GM19193 (cell line): ENCODE measurements around the gene MAD1L1.

Experiments used
- POLR2A ChIP-seq: IDR thresholded peaks from 4 replicates; pipeline ENCODE4 v1.6.1; 2011; ENCODE audit not compliant: insufficient read depth, insufficient read length; ENCODE audit errors: extremely low read depth

The MAD1L1 gene

DNA sequence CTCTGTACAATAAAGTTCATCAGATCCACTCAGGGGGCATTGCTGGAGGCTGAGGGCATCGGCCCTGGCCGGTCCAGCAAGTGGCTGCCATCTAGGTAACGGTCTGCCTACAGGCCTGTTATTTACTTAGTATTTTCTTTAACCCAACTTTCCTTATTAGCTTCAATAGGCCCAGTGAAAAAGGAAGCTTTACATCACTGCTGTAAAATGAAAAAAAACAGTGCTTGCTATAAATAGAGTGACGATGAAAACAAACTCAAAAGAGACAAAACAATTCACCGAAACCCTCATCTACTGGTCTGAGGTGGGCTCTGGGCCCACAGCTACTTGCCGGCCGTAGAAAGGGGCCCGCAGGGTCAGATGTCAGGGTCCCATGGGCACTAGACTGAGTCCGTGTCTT, 370.2 kb downstream of the MAD1L1 start:
- TF ChIP-seq POLR2A, result no peak

- no peak for TF ChIP-seq POLR2A
Observed at GRCh38 chr7:1861799-1862458, 370.8 kb downstream of the MAD1L1 start.

DNA sequence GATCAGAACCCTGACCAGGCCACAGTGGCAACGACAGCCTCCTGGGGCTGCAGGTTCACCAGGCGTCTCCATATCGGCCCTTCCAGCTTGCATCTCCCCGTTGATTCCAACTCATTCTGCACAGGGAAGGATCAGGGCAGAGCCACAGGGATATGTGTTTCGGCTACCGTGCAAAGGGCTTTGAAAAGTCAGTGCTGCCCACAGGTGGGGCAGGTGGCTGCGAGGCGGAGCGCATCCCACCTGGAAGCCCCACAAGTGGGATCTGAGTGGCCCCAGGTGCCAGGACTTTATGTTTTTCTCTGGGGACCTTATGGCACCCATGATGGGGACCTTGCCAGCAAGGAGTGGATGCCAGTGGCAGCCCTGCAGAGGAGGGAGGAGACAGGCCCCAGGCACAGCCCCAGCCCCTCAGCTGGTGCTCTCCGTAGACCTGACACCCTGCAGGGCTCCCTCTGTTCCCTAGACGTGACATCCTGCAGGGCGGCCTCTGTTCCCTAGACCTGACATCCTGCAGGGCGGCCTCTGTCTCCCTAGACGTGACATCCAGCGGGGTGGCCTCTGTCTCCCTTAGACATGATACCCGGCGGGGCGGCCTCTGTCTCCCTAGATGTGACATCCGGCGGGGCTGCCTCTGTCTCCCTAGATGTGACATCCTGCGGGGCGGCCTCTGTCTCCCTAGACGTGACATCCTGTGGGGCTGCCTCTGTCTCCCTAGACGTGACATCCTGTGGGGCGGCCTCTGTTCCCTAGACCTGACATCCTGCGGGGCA, 373.3 kb downstream of the MAD1L1 start:
- no peak for TF ChIP-seq POLR2A

DNA sequence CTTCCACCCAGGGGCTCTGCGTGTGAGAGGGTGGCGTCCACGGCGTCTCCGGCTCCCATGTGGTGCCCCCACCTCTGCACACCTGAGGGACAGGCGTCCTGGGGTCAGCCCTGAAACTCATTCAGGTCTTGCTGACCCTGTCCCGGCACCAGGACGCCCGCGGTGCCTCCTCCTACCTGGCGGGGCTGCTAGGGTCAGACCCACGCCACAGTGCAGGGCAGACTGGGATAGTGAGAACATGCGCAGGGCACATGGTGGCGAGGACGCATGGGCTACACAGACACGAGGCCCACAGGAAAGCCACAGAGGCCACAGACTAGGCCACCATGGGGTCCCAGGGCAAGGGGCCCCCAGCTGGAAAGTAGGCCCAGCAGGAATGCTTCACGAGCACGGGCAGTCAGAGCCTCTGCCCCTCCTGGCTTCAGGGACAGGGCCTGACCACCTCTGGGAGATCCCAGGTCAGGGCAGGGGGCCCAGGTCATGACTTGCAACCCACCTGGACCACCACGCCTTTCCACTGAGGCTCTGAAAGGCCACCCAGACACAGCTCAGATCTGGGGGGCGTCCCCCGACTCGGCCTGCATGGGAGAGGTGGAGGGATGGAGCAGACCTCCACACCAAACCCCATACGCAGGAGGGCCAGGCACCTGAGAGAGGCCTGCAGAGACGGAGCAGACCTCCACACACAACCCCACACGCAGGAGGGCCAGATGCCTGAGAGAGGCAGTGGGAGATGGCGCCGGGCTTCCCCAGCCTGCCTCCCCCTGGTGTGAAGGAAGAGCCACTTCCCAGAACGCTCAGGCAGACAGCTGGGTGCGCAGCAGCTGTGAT, 374.1 kb downstream of the MAD1L1 start:
- no peak for TF ChIP-seq POLR2A

DNA sequence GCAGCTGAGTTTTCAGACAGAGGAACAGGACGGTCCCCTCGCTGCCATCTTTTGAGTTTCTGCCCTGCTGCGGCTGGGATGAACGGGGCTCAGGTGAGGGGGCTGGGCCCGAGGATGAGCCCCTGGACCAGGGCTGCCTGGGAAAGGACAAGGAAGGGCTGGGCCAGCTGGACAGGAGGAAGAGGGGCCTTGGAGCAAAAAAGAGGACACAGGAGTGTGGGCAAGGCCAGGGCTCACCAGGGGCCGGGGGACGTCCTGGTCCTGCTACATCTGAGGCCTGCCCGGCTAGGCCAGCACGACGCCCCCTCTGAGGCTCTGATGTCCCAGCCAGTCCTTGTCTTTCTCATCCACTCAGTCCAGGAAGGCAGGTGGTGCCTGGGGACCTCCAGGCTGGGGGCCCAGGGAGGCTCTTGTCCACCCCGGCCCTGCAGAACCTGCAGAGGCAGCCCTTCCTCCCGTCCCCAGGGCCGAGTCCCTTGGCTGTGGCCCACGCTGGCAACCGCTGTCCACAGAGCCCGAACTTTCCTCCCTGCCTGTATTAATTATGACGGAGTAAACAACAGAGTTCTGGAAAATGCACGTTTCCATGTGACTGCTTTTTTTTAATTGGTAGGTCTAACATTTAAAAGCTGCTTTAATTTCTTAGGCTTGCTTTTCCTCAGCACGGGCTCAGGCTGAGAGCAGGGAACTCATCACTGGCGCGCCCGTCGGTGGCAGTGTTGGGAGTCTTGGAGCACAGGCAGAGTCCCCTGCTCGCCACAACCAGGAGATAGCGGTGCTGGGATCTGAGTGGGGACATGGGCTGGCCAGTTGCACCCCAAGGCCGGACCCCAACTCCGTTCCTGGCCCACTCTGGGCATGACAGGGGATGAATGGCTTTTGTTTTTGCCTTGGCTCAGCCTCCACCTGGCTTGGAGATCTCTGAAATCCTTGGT, 375.0 kb downstream of the MAD1L1 start:
- TF ChIP-seq POLR2A, result no peak

- no peak for TF ChIP-seq POLR2A
Observed at GRCh38 chr7:1856888-1857441, 375.8 kb downstream of the MAD1L1 start.

DNA sequence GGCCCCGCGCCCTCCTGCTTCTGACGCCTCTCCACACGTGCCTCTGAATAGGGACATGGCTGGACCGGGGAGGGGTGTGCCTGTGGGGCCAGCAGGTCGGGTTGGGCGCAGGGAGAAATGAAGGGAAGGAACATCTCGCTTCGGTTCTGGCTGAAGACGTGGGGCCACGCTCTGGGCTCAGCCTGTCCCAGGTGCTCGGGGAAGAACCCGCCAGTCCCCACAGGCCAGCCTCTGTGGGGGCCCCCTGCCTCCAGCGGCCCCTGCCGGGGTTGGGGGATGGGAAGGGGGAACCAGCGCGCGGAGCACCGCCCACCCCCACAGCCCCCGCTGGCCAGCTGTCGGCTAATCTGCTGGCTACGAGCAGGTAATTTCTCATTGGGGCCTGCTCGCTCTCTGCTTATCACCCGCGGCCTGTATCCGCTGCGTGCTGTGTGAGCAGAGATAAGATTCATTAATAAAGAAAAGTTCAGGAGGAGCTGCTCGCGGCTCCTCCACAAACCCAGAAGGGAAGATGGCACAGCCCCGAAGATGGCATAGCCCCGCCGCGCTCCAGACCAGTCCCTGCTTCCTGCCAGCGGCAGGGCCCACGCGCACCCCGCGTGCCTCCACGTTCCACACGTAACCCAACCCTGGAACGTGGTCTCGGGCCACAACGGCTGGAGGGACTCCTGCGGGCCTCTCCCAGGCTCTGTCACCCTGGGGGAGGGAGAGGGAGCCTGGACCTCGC, 376.4 kb downstream of the MAD1L1 start:
- TF ChIP-seq POLR2A, result no peak

DNA sequence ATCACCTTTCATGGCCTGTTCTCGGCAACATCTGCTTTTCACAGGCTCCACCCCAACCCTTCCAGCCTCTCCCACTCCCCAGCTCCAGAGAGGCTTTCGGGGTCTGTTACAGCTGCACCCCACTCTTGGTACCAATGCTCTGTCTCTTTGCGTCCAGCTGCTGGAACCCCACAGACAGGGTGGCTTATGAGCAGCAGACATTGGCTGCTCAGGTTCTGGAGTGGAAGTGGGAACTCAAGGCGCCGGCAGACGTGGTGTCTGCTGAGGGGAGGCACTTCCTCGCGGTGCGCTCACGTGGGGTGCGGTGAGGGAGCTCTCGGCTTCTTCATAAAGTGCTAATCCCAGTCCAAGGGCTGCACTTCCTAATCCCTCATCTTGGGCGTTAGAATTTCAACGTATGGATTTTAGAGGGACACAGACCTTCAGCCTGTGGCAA, 377.0 kb downstream of the MAD1L1 start:
- TF ChIP-seq POLR2A, result no peak

GRCh38 chr7:1854866-1855724, 377.6 kb downstream of the MAD1L1 start:
- TF ChIP-seq POLR2A, result no peak

GRCh38 chr7:1853986-1854865, 378.5 kb downstream of the MAD1L1 start:
- TF ChIP-seq POLR2A, result no peak

GRCh38 chr7:1853431-1853985, 379.2 kb downstream of the MAD1L1 start:
- no peak for TF ChIP-seq POLR2A
